Tibial nerve (tissue), 4 donors: ENCODE measurements around the gene RPRD1A. TPM values are rescaled to one million over a fixed set of nuclear protein-coding genes. Genes with fewer than 3 reads are reported as not detected.

Experiments used
- DNase-seq, 2 donors: peaks; one replicate each; pipeline ENCODE4 v3.0.0-alpha.2; 2019; ENCODE audit warnings: low spot score in 2 of 2
- H3K27ac ChIP-seq, 4 donors: fragments of 200-600 bp; sonication (generic) in 3 of 4; one replicate each; pipeline ENCODE4 v1.5.1; 2017 to 2019; ENCODE audit warnings: mild to moderate bottlenecking in 1 of 4
- H3K27me3 ChIP-seq, 2 donors: fragments of 200-600 bp; sonication (generic) in 1 of 2; one replicate each; pipeline versions ENCODE4 v1.5.1 to v1.6.0; 2017 to 2019
- H3K36me3 ChIP-seq, 3 donors: fragments of 200-600 bp; sonication (generic); one replicate each; pipeline ENCODE4 v1.5.1; 2018 to 2019
- H3K4me1 ChIP-seq, 4 donors: fragments of 200-600 bp; sonication (generic) in 3 of 4; one replicate each; pipeline ENCODE4 v1.5.1; 2017 to 2019
- H3K4me3 ChIP-seq, 4 donors: fragments of 200-600 bp; sonication (generic) in 3 of 4; one replicate each; pipeline ENCODE4 v1.5.1; 2017 to 2019; ENCODE audit warnings: mild to moderate bottlenecking in 1 of 4, moderate library complexity in 1 of 4
- H3K9me3 ChIP-seq, 4 donors: fragments of 200-600 bp; sonication (generic) in 3 of 4; one replicate each; pipeline ENCODE4 v1.5.1; 2017 to 2019
- EP300 ChIP-seq, 2 donors: sonication (generic); formaldehyde crosslinking; IDR thresholded peaks; one replicate each; pipeline ENCODE4 v1.6.1; 2017; ENCODE audit warnings: antibody characterized with exemption in 2 of 2, mild to moderate bottlenecking in 1 of 2
- POLR2A ChIP-seq, 2 donors: fragments of 450-650 bp; IDR thresholded peaks; one replicate each; pipeline ENCODE4 v1.6.1; 2017; ENCODE audit warnings: antibody characterized with exemption in 2 of 2, mild to moderate bottlenecking in 2 of 2, moderate library complexity in 2 of 2
- WGBS, 2 donors: methylation state at CpG; one replicate each; pipeline ENCODE4 v1.1.5; 2018; 5-methylcytosine and 5-hydroxymethylcytosine counted together
- total RNA-seq, 4 donors: library from RNA; depleted of rRNA; stranded (reverse); fragments of >200 nt; gene quantifications; one replicate each; pipeline ENCODE4 v1.1.0, GENCODE V29; 2016
- TF ChIP-seq, protein P1 (sequence below), 5 experiments: fragments of 200-600 bp in 3 of 5; fragments of 450-650 bp in 2 of 5; sonication (generic) in 3 of 5; IDR thresholded peaks; one replicate each; pipeline ENCODE4 v1.5.1; 2016 to 2019; ENCODE audit warnings: antibody characterized with exemption in 5 of 5, mild to moderate bottlenecking in 3 of 5, moderate library complexity in 2 of 5

Gene RPRD1A
- total RNA-seq, 4 donors from 2014 or later, result 65.9 to 75.9 (median 69.7) TPM

DNA sequence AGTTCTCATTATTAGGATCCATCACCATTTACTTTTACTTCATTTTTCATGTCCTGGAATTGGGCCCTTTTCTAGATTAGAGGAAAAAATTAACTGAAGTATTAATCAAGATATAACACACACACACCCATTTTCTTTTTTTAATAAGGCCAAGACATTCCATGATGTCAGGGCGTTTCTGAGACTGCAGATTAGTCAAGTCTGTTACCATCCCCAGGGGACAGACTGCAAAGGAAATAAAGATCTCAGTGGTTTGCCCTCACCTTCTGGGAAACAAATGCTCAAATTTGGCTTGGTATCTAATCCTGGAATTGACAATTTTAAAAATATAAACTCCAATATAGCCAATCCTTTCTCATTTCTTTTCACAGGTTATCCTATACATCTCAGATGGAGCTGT is 67.4 kb downstream of the RPRD1A start:
- Histone ChIP-seq H3K9me3 (no peaks in the 10 kb centered on the region), H3K4me1 (no peaks in the 10 kb centered on the region), H3K36me3 (no peaks in the 10 kb centered on the region), H3K27me3 (no peaks in the 10 kb centered on the region), H3K27ac (no peak overlapping the region), H3K4me3 (no peak overlapping the region)
- TF ChIP-seq, protein P1, sequence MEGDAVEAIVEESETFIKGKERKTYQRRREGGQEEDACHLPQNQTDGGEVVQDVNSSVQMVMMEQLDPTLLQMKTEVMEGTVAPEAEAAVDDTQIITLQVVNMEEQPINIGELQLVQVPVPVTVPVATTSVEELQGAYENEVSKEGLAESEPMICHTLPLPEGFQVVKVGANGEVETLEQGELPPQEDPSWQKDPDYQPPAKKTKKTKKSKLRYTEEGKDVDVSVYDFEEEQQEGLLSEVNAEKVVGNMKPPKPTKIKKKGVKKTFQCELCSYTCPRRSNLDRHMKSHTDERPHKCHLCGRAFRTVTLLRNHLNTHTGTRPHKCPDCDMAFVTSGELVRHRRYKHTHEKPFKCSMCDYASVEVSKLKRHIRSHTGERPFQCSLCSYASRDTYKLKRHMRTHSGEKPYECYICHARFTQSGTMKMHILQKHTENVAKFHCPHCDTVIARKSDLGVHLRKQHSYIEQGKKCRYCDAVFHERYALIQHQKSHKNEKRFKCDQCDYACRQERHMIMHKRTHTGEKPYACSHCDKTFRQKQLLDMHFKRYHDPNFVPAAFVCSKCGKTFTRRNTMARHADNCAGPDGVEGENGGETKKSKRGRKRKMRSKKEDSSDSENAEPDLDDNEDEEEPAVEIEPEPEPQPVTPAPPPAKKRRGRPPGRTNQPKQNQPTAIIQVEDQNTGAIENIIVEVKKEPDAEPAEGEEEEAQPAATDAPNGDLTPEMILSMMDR (IDR thresholded peaks at IDR 0.05), result no peak
- TF ChIP-seq EP300 (IDR thresholded peaks at IDR 0.05) (no peak), POLR2A (IDR thresholded peaks at IDR 0.05) (no peak)
- no peak for DNase-seq
- WGBS, 2 donors, result 44 to 46% methylated on average over 1 of the region's 1 CpG

DNA sequence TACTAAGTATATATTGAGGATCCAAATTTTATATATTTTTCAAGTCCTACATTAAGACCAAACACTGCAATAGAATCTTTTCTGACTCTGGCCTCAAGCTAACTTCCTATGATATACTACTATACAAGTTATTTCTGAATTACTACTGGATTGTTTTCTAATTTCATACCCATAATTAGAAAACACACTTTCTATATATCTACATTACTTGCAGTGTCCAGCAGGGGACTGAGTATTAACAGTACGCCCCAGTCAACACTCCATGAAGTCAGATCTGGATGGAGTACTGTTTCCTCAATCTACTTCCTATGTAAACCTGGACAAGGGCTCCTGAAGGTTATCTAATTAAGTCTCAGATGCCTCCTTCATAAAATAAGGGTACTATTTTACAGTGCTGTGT is 68.4 kb downstream of the RPRD1A start:
- Histone ChIP-seq H3K36me3 (no peaks in the 10 kb centered on the region), H3K9me3 (no peaks in the 10 kb centered on the region), H3K4me1 (no peaks in the 10 kb centered on the region), H3K4me3 (no peak overlapping the region), H3K27ac (no peak overlapping the region), H3K27me3 (no peaks in the 10 kb centered on the region)
- no peak for DNase-seq
- TF ChIP-seq, protein P1 (IDR thresholded peaks at IDR 0.05), result peak in 1 of 5 experiments; percentile 13
- TF ChIP-seq POLR2A (IDR thresholded peaks at IDR 0.05), result no peak
- 66 to 73% methylated on average over 1 of the region's 1 CpG for WGBS, 2 donors

DNA sequence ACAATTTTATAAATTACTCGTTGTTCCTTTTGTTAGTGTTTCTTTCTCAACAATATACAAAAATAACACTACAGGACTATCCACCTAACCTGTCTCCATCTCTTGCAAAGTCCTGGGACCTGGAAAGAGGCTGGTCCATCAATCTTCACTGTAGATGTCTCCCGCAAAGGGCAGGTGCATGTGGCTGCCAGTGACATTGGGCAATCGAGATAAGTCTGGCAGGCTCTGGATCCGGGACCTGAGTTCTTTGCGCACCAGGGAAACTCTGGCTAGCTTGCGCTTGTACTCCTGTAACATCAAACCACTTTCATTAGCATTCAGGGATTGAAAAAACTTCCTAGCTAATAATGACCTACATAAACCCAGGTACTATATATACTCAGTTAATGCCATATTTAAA is 74.3 kb downstream of the RPRD1A start:
- H3K4me1 ChIP-seq, result no peaks in the 10 kb centered on the region
- no peak overlapping the region for H3K4me3 ChIP-seq
- TF ChIP-seq EP300 (IDR thresholded peaks at IDR 0.05), result no peak
- TF ChIP-seq, protein P1 (IDR thresholded peaks at IDR 0.05), result no peak
- TF ChIP-seq POLR2A (IDR thresholded peaks at IDR 0.05), result no peak
- DNase-seq, result no peak
- H3K27ac ChIP-seq, result no peak overlapping the region
- no peaks in the 10 kb centered on the region for H3K27me3 ChIP-seq
- H3K9me3 ChIP-seq, result no peaks in the 10 kb centered on the region
- 96 to 97% methylated on average over 6 of the region's 6 CpGs for WGBS, 2 donors
- H3K36me3 ChIP-seq, result peaks cover 0 to 24% (median 0%) of the 10 kb centered on the region in 3 donors

DNA sequence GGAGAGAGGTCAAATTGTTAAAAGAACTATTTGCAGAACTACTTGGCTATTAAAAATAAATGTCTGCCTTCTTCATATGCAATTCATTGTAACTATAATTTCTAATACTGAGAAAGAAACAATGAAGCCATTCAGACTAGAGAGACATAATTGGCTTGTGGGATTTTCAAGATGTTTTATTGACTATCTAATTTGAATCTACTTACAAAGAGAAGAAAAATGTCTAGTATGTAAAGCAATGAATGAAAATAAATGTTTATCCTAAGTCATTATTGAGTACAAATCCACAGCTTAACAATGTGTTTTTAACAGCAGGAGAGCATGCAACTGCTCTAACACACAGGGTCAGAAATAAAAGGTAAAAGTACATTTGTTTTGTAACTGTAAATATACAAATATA is 75.7 kb downstream of the RPRD1A start:
- TF ChIP-seq POLR2A (IDR thresholded peaks at IDR 0.05) (no peak), EP300 (IDR thresholded peaks at IDR 0.05) (no peak)
- TF ChIP-seq, protein P1 (IDR thresholded peaks at IDR 0.05), result no peak
- Histone ChIP-seq H3K9me3 (no peaks in the 10 kb centered on the region), H3K36me3 (peaks cover 0 to 32% (median 0%) of the 10 kb centered on the region in 3 donors), H3K27ac (no peak overlapping the region), H3K27me3 (no peaks in the 10 kb centered on the region), H3K4me1 (no peaks in the 10 kb centered on the region), H3K4me3 (no peak overlapping the region)
- no peak for DNase-seq

DNA sequence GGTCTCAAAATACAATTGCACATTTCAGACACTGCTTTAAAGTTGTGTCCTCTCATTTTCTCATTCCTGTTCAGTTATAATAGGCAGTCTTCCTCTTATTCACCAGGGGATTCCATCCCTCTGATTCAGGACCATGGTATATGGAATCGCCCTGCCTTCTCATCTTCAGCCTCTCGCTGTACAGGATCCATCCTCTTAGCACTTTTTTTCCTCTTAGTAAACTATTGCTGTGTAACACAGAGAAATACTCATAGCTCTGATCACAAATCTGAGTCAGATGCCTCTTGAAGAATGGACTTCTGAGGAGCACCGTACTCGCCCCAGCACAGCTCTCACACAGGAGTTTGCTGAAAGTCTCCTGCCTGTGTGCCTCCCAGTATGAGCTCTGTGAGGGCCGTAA is 83.5 kb downstream of the RPRD1A start:
- Histone ChIP-seq H3K9me3 (no peaks in the 10 kb centered on the region), H3K4me3 (no peak overlapping the region), H3K4me1 (no peaks in the 10 kb centered on the region), H3K27ac (no peak overlapping the region), H3K27me3 (no peaks in the 10 kb centered on the region), H3K36me3 (peaks cover 2 to 80% (median 8%) of the 10 kb centered on the region in 3 donors)
- TF ChIP-seq, protein P1 (IDR thresholded peaks at IDR 0.05), result no peak
- no peak for TF ChIP-seq POLR2A (IDR thresholded peaks at IDR 0.05)
- no peak for TF ChIP-seq EP300 (IDR thresholded peaks at IDR 0.05)
- WGBS, 2 donors, result 90 to 98% methylated on average over 5 of the region's 5 CpGs
- no peak for DNase-seq
